Fibroblast of lung (primary cell): ENCODE results near the gene DSCAML1. TPM values are rescaled to one million over a fixed set of nuclear protein-coding genes. Genes with fewer than 3 reads are reported as not detected.

Experiments used
- DNase-seq, 2 donors: peaks; one replicate each; pipeline versions ENCODE4 v3.0.0 to v3.0.0-alpha.2; 2010; ENCODE audit warnings: low read depth in 2 of 2
- H2AFZ ChIP-seq: 2 replicates; pipeline ENCODE4 v1.5.1; 2012; ENCODE audit warnings: low read length, control low read depth, inconsistent platforms
- H3K27ac ChIP-seq: 2 replicates; pipeline ENCODE4 v1.5.1; 2011; ENCODE audit warnings: low read length, control low read depth; ENCODE audit not compliant: insufficient read depth
- H3K27me3 ChIP-seq: 2 replicates; pipeline ENCODE4 v1.5.1; 2011; ENCODE audit warnings: mild to moderate bottlenecking, low read length; ENCODE audit not compliant: control insufficient read depth, insufficient read depth
- H3K36me3 ChIP-seq: 2 replicates; pipeline ENCODE4 v1.5.1; 2011; ENCODE audit warnings: low read length; ENCODE audit not compliant: control insufficient read depth, insufficient read depth
- H3K4me1 ChIP-seq: 2 replicates; pipeline ENCODE4 v1.5.1; 2011; ENCODE audit warnings: low read length; ENCODE audit not compliant: control insufficient read depth, insufficient read depth; ENCODE audit errors: extremely low read depth
- H3K4me2 ChIP-seq: 2 replicates; pipeline ENCODE4 v1.5.1; 2011; ENCODE audit warnings: low read length, control low read depth; ENCODE audit not compliant: insufficient read depth; ENCODE audit errors: extremely low read depth
- H3K4me3 ChIP-seq, 4 experiments: fragments of 200-600 bp in 1 of 4; sonication (generic) in 1 of 4; replicated peaks in 1 of 4; 2 replicates each; pipeline ENCODE4 v1.5.1; 2011 to 2016; ENCODE audit warnings: low read length in 4 of 4, low read depth in 3 of 4, mild to moderate bottlenecking in 3 of 4, control low read depth in 2 of 4, inconsistent platforms in 1 of 4, mixed read lengths in 1 of 4; ENCODE audit not compliant: insufficient read depth in 1 of 4; ENCODE audit errors: control extremely low read depth in 1 of 4
- H3K79me2 ChIP-seq: 2 replicates; pipeline ENCODE4 v1.5.1; 2012; ENCODE audit warnings: mild to moderate bottlenecking, low read length, inconsistent platforms; ENCODE audit not compliant: control insufficient read depth, insufficient read depth
- H3K9ac ChIP-seq: 2 replicates; pipeline ENCODE4 v1.5.1; 2011; ENCODE audit warnings: mild to moderate bottlenecking, low read length, control low read depth; ENCODE audit not compliant: insufficient read depth
- H3K9me3 ChIP-seq: 2 replicates; pipeline ENCODE4 v1.5.1; 2012; ENCODE audit warnings: low read depth, low read length; ENCODE audit not compliant: control insufficient read depth, insufficient read depth
- H4K20me1 ChIP-seq: 2 replicates; pipeline ENCODE4 v1.5.1; 2011; ENCODE audit warnings: low read length; ENCODE audit not compliant: control insufficient read depth, insufficient read depth; ENCODE audit errors: extremely low read depth
- CTCF ChIP-seq, 2 donors: IDR thresholded peaks in 1 of 2; conservative IDR thresholded peaks in 1 of 2; 1 replicate in 1 of 2; 2 replicates in 1 of 2; pipeline ENCODE4 v1.5.1; 2011 to 2012; ENCODE audit warnings: low read length in 2 of 2, control low read depth in 1 of 2, inconsistent platforms in 1 of 2, low read depth in 1 of 2, mild to moderate bottlenecking in 1 of 2
- EZH2 ChIP-seq: IDR thresholded peaks from 2 replicates; pipeline ENCODE4 v1.5.1; 2012; ENCODE audit warnings: low read length, control low read depth, mild to moderate bottlenecking; ENCODE audit errors: missing control alignments
- polyA plus RNA-seq, 2 donors: library from polyadenylated mRNA; depleted of rRNA in 1 of 2; stranded (reverse) in 1 of 2; unstranded in 1 of 2; fragments of >200 nt; gene quantifications; 2 replicates each; pipeline ENCODE4 v1.2.1, GENCODE V29; 2011 to 2012; ENCODE audit warnings: missing spikeins in 1 of 2
- total RNA-seq: library from RNA; depleted of rRNA; stranded (reverse); fragments of >200 nt; gene quantifications from 2 replicates; pipeline ENCODE4 v1.2.1, GENCODE V29; 2014

The DSCAML1 gene
- total and polyA plus RNA-seq, 2 donors (not counting 1 experiment from before 2014, with no cell fraction given), result not detected

GRCh38 chr11:117601006-117601708, 195.9 kb downstream of the DSCAML1 start:
- Histone ChIP-seq H3K9ac (no peak overlapping the region), H3K36me3 (no peaks in the 10 kb centered on the region), H3K79me2 (no peaks in the 10 kb centered on the region), H4K20me1 (no peaks in the 10 kb centered on the region), H3K27ac (no peak overlapping the region), H3K4me1 (no peaks in the 10 kb centered on the region), H3K9me3 (no peaks in the 10 kb centered on the region), H3K27me3 (no peaks in the 10 kb centered on the region), H3K4me2 (no peak overlapping the region), H2AFZ (no peak overlapping the region), H3K4me3 (no peak overlapping the region)
- no peak for DNase-seq
- no peak for TF ChIP-seq CTCF (conservative IDR thresholded peaks at IDR 0.05 in 1 of 2, IDR thresholded peaks at IDR 0.05 in 1 of 2; ENCODE audit: low read depth in 1 of 2, low read length in 2 of 2)
- TF ChIP-seq EZH2, result no peak

GRCh38 chr11:117600234-117600783, 196.7 kb downstream of the DSCAML1 start:
- TF ChIP-seq EZH2 (no peak), CTCF (conservative IDR thresholded peaks at IDR 0.05 in 1 of 2, IDR thresholded peaks at IDR 0.05 in 1 of 2; ENCODE audit: low read depth in 1 of 2, low read length in 2 of 2) (no peak)
- Histone ChIP-seq H3K4me3 (no peak overlapping the region), H2AFZ (no peak overlapping the region), H3K79me2 (no peaks in the 10 kb centered on the region), H3K9ac (no peak overlapping the region), H3K27me3 (no peaks in the 10 kb centered on the region), H3K27ac (no peak overlapping the region), H3K36me3 (no peaks in the 10 kb centered on the region), H3K9me3 (no peaks in the 10 kb centered on the region), H3K4me2 (no peak overlapping the region), H3K4me1 (no peaks in the 10 kb centered on the region), H4K20me1 (no peaks in the 10 kb centered on the region)
- DNase-seq, result no peak

- Histone ChIP-seq H3K4me2 (no peak overlapping the region), H3K9ac (no peak overlapping the region), H3K79me2 (no peaks in the 10 kb centered on the region), H4K20me1 (no peaks in the 10 kb centered on the region), H2AFZ (no peak overlapping the region), H3K4me1 (no peaks in the 10 kb centered on the region), H3K27me3 (no peaks in the 10 kb centered on the region), H3K36me3 (no peaks in the 10 kb centered on the region), H3K27ac (no peak overlapping the region), H3K4me3 (no peak overlapping the region), H3K9me3 (no peaks in the 10 kb centered on the region)
- TF ChIP-seq CTCF (conservative IDR thresholded peaks at IDR 0.05 in 1 of 2, IDR thresholded peaks at IDR 0.05 in 1 of 2; ENCODE audit: low read depth in 1 of 2, low read length in 2 of 2) (no peak), EZH2 (no peak)
- DNase-seq, result peak; percentile 22 to 36
Observed at GRCh38 chr11:117597071-117597470, 199.9 kb downstream of the DSCAML1 start.
